Activated CD4-positive, alpha-beta T cell treated with anti-CD3 and anti-CD28 coated beads, Interleukin-2, amount 50 U/mL, for 48 hours (primary cell): Measurements from ENCODE around the gene THAP3.
"Not testable (repeated sequence)": the region's sequence is repeated elsewhere in the genome, so short reads cannot be mapped to it uniquely, and the experiment has no call there.

Experiments
- DNase-seq, 2 experiments: peaks; one replicate each; pipeline ENCODE4 v3.0.0-alpha.2; 2020

Gene THAP3

GRCh38 chr1:6591644-6592043, 33.0 kb upstream of the THAP3 start:
- no peak for DNase-seq

GRCh38 chr1:6592441-6592840, 32.2 kb upstream of the THAP3 start:
- no peak for DNase-seq

GRCh38 chr1:6592865-6593593, 31.6 kb upstream of the THAP3 start:
- no peak for DNase-seq

- no peak for DNase-seq
These were observed 30.9 kb upstream of the THAP3 start for GRCh38 chr1:6593810-6594209.

GRCh38 chr1:6594977-6595740, 29.5 kb upstream of the THAP3 start:
- DNase-seq: no peak

GRCh38 chr1:6596351-6596750, 28.3 kb upstream of the THAP3 start:
- no peak for DNase-seq

GRCh38 chr1:6596886-6597776, 27.5 kb upstream of the THAP3 start:
- DNase-seq: no peak

GRCh38 chr1:6597777-6598131, 26.9 kb upstream of the THAP3 start:
- DNase-seq: no peak

- DNase-seq: peak; percentile 57 to 63
These were observed 25.3 kb upstream of the THAP3 start for GRCh38 chr1:6599141-6599975.

- DNase-seq: not testable (repeated sequence)
These were observed 24.7 kb upstream of the THAP3 start for GRCh38 chr1:6599991-6600390.

- DNase-seq: no peak
These were observed 24.1 kb upstream of the THAP3 start for GRCh38 chr1:6600410-6601048.

- peak; percentile 85 to 89 for DNase-seq
These were observed 23.4 kb upstream of the THAP3 start for GRCh38 chr1:6601049-6601922.

- DNase-seq: peak; percentile 36 to 40
These were observed 22.6 kb upstream of the THAP3 start for GRCh38 chr1:6601923-6602668.

- peak; percentile 87 to 91 for DNase-seq
These were observed 21.9 kb upstream of the THAP3 start, which contains the start of gene KLHL21 for GRCh38 chr1:6602669-6603237. Gene KLHL21, minus strand, starts transcription at chr1:6602869. Its CDS starts 52 bp downstream, at chr1:6602817.

- DNase-seq: peak; percentile 58 to 63
These were observed 21.3 kb upstream of the THAP3 start for GRCh38 chr1:6603238-6603914.

GRCh38 chr1:6603915-6604558, 20.6 kb upstream of the THAP3 start:
- peak; percentile 35 to 46 for DNase-seq

GRCh38 chr1:6612641-6613360, 11.9 kb upstream of the THAP3 start:
- no peak for DNase-seq
